Activated naive CD4-positive, alpha-beta T cell treated with anti-CD3 and anti-CD28 coated beads, Interleukin-2, amount 50 U/mL, for 24 hours (primary cell): Measurements from ENCODE around the gene CHAF1B.

ENCODE experiments used
- H3K27ac Mint-ChIP-seq: one replicate; pipeline ENCODE4 v1.8.0; 2021; ENCODE audit warnings: mild to moderate bottlenecking, mixed read lengths
- H3K27me3 Mint-ChIP-seq: one replicate; pipeline ENCODE4 v1.8.0; 2021; ENCODE audit warnings: mixed read lengths
- H3K36me3 Mint-ChIP-seq: one replicate; pipeline ENCODE4 v1.8.0; 2021; ENCODE audit warnings: mixed read lengths
- H3K4me1 Mint-ChIP-seq: one replicate; pipeline ENCODE4 v1.8.0; 2021; ENCODE audit warnings: mixed read lengths
- H3K4me3 Mint-ChIP-seq: one replicate; pipeline ENCODE4 v1.8.0; 2021; ENCODE audit warnings: mild to moderate bottlenecking, mixed read lengths
- H3K9me3 Mint-ChIP-seq: one replicate; pipeline ENCODE4 v1.8.0; 2021; ENCODE audit warnings: mixed read lengths

CHAF1B gene

DNA sequence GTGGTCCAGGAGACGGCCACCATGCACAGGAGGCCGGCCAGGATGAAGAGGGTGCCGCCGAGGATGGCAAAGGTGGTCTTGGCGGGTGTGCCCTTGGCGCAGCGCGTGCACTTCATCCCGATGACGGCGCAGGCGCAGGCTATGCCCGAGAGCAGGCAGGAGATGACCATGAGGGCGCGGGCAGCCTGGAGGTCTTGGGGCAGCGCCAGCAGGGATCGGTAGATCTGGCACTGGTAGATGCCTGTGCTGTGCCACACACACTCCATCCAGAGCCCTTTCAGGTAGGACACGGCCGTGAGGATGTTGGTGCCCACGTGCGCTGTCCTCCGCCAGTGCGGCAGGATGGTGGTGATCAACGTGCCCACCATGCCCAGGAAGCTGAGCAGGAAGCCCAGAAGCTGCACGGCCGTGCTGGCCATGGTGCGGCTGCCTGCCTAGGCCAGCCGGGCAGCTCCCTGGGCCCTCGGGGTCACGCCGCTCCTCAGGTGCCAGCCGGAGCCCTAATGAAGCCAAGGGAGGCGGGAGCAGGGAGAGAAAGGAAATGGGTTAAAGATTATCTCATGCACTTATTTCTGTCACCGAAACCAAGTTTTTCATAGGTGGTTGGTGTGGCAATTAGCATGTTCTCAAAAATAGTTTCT, 76.2 kb downstream of the CHAF1B start:
- H3K4me3 Mint-ChIP-seq, result no peak overlapping the region
- no peaks in the 10 kb centered on the region for H3K4me1 Mint-ChIP-seq
- no peaks in the 10 kb centered on the region for H3K9me3 Mint-ChIP-seq
- H3K27me3 Mint-ChIP-seq, result no peaks in the 10 kb centered on the region
- H3K36me3 Mint-ChIP-seq, result no peaks in the 10 kb centered on the region
- no peak overlapping the region for H3K27ac Mint-ChIP-seq

DNA sequence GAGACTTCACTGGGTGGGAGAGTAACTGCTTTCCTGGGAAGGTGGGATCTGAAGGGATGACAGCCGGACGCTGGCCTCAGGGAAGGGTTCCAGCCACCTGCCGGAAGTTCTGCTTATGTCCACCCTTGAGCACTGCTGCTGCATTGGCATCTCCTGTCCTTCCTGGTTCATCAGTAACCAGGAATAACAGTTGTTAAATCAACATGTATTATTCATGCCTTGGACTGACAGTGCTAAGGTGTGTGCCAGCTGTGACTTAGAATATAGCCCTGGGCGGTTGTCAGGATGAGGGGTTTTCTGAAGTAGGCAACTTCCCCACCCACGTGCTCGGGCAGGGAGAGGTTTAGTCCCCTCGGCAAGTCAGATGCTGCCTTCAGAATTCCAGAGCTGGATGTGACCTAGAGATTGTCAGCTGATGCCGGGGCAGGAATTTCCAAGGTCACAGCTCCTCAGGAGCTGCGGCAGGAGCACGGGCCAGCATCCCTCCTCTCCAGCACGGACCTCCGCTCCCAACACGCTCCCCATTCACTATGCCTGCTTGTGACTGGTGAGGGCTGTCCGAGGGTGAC, 76.8 kb downstream of the CHAF1B start:
- H3K27ac Mint-ChIP-seq, result no peak overlapping the region
- H3K36me3 Mint-ChIP-seq, result no peaks in the 10 kb centered on the region
- no peaks in the 10 kb centered on the region for H3K4me1 Mint-ChIP-seq
- H3K27me3 Mint-ChIP-seq, result no peaks in the 10 kb centered on the region
- H3K4me3 Mint-ChIP-seq, result no peak overlapping the region
- no peaks in the 10 kb centered on the region for H3K9me3 Mint-ChIP-seq

DNA sequence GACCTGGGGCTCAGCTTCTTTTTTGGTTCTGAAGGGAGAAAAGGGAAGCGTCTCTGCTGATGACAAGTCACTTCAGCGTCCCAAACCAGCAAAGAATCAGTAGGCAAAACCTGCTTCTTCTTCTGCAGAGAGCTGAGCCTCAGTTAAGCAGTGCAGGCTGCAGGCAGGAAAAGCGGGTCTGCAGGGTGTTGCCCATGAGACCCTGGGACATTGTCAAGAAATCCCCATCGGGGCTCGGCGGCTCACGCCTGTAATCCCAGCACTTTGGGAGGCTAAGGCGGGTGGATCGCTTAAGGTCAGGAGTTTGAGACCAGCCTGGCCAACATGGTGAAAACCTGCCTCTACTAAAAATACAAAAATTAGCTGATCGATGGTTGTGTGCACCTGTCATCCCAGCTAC, 78.0 kb downstream of the CHAF1B start:
- no peaks in the 10 kb centered on the region for H3K27me3 Mint-ChIP-seq
- H3K9me3 Mint-ChIP-seq, result no peaks in the 10 kb centered on the region
- H3K4me3 Mint-ChIP-seq, result no peak overlapping the region
- no peaks in the 10 kb centered on the region for H3K4me1 Mint-ChIP-seq
- H3K27ac Mint-ChIP-seq, result no peak overlapping the region
- no peaks in the 10 kb centered on the region for H3K36me3 Mint-ChIP-seq

DNA sequence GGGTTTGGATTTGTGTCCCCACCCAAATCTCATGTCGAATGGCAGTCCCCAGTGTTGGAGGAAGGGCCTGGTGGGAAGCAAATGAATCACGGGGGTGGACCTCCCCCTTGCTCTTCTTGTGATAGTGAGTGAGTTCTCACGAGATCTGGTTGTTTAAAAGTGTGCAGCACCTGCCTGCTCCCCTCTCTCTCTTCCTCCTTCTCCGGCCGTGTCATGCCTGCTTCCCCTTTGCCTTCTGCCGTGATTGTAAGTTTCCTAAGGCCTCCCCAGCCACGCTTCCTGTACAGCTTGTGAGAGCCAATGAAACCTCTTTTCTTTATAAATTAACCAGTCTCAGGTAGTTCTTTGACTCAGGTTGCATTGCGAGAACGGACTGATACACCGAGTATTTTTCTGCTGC, 78.8 kb downstream of the CHAF1B start:
- H3K27me3 Mint-ChIP-seq, result no peaks in the 10 kb centered on the region
- H3K4me3 Mint-ChIP-seq, result no peak overlapping the region
- H3K4me1 Mint-ChIP-seq, result no peaks in the 10 kb centered on the region
- no peaks in the 10 kb centered on the region for H3K9me3 Mint-ChIP-seq
- H3K27ac Mint-ChIP-seq, result no peak overlapping the region
- no peaks in the 10 kb centered on the region for H3K36me3 Mint-ChIP-seq

DNA sequence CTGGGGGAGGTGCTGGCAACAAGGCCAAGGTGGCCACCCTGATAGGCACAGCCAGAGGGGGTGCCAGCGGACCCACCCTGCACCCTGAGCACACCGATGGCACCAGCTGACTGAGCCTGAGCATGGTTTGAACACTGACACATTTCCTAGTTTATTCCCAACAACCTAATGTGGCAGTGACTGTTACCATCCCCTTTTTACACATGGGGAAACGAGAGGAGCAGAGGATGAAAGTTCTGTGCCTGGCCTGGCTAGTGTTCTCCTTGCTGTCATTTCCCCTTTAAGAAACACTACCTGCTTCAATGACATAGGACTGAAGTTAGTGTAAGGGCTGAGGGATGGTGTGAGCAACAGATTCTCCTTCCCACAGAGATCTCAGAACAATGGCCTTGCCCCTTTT, 79.4 kb downstream of the CHAF1B start:
- Mint-ChIP-seq H3K4me1 (no peaks in the 10 kb centered on the region), H3K27me3 (no peaks in the 10 kb centered on the region), H3K36me3 (no peaks in the 10 kb centered on the region), H3K4me3 (no peak overlapping the region), H3K9me3 (no peaks in the 10 kb centered on the region), H3K27ac (no peak overlapping the region)

DNA sequence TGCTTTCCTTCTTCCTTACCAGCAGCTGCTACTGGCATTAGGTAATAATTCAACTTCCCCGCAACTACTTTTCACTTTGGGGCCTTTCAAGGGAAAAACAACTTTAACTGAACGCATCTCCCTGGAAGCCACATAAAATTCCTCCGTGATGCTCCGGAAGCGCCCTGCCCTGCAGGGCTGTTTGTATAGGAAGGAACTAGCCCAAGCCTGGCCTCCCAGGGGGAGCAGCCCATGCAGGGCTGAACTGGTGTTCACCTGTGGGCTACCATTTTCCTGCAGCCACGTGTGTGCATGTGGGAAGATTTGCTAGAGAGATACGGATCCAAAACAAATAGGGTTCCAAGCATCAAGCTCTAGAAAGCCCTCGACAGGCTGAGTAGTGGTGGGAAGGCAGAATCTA, 80.3 kb downstream of the CHAF1B start:
- no peak overlapping the region for H3K4me3 Mint-ChIP-seq
- no peaks in the 10 kb centered on the region for H3K9me3 Mint-ChIP-seq
- H3K27ac Mint-ChIP-seq, result no peak overlapping the region
- H3K4me1 Mint-ChIP-seq, result no peaks in the 10 kb centered on the region
- H3K36me3 Mint-ChIP-seq, result no peaks in the 10 kb centered on the region
- H3K27me3 Mint-ChIP-seq, result no peaks in the 10 kb centered on the region

DNA sequence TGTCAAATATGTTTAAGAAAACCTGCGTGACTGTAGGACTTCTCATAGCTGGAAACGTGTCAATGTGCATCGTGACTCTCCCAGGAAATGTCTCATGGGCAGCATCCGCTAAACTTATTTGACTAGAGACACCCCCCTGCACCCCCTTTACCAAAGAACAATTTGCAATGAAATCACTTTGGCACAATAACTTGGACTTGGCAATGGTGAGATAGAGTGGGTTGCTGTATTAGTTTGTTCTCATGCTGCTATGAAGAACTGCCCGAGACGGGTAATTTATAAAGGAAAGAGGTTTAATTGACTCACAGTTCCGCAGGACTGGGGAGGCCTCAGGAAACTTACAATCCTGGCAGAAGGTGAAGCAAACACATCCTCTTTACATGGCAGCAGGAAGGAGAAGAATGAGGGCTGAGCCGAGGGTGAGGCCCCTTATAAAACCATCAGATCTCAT, 80.9 kb downstream of the CHAF1B start:
- H3K27me3 Mint-ChIP-seq, result no peaks in the 10 kb centered on the region
- no peaks in the 10 kb centered on the region for H3K9me3 Mint-ChIP-seq
- no peak overlapping the region for H3K27ac Mint-ChIP-seq
- no peak overlapping the region for H3K4me3 Mint-ChIP-seq
- H3K4me1 Mint-ChIP-seq, result no peaks in the 10 kb centered on the region
- no peaks in the 10 kb centered on the region for H3K36me3 Mint-ChIP-seq
